ENCODE measurements around the gene PHC2.

PHC2 gene

GRCh38 chr1:33299461-33300155, 131.3 kb downstream of the PHC2 start:
- Histone ChIP-seq H3K27ac (ENCODE audit: extremely low read depth, low read depth, low read length) (no peak overlapping the region), H3K36me3 (ENCODE audit: control insufficient read depth in 2 of 2, insufficient read depth in 1 of 2, low read length in 2 of 2) (peaks cover 0 to 42% of the 10 kb centered on the region in 2 experiments; a peak in 2 of 3 replicates), H3K4me3 (ENCODE audit: low read depth, low read length) (no peak overlapping the region), H3K9me3 (ENCODE audit: control insufficient read depth, insufficient read depth, low read depth, low read length) (no peaks in the 10 kb centered on the region), H3K4me1 (ENCODE audit: control insufficient read depth, insufficient read depth, low read length) (no peaks in the 10 kb centered on the region)
- TF ChIP-seq ZSCAN23 (tag by site-specific recombination; IDR thresholded peaks at IDR 0.05) = no peak
- TF ChIP-seq ZIC2 (tag by site-specific recombination; IDR thresholded peaks at IDR 0.05) = peak; percentile 23; the same call in 1 of the 2 replicates
- ChIA-PET CTCF (interaction anchor here (0.7 to 7.0 kb wide), 4 partner anchors 14 to 689 kb away, joined by 3 to 114 read pairs (median 4); partner anchors contain the start of gene ZSCAN20), POLR2A (no interaction called here)

- Histone ChIP-seq H3K4me3 (ENCODE audit: low read depth, low read length) (no peak overlapping the region), H3K9me3 (ENCODE audit: control insufficient read depth, insufficient read depth, low read depth, low read length) (no peaks in the 10 kb centered on the region), H3K27ac (ENCODE audit: extremely low read depth, low read depth, low read length) (no peak overlapping the region), H3K4me1 (ENCODE audit: control insufficient read depth, insufficient read depth, low read length) (no peaks in the 10 kb centered on the region), H3K36me3 (ENCODE audit: control insufficient read depth in 2 of 2, insufficient read depth in 1 of 2, low read length in 2 of 2) (peaks cover 0 to 51% of the 10 kb centered on the region in 2 experiments; a peak in 2 of 3 replicates)
- POLR2A ChIA-PET = no interaction called here
- CTCF ChIA-PET = interaction anchor here (0.6 to 7.0 kb wide), 16 partner anchors 10 to 312 kb away, joined by 3 to 135 read pairs (median 3); partner anchors contain the start of gene ZSCAN20
- TF ChIP-seq ZIC2 (tag by site-specific recombination; IDR thresholded peaks at IDR 0.05) = no peak
- no peak for TF ChIP-seq FEZF1 (tag by site-specific recombination; IDR thresholded peaks at IDR 0.05)
- TF ChIP-seq KLF16 (tag by site-specific recombination; IDR thresholded peaks at IDR 0.05) = no peak
- no peak for TF ChIP-seq ZFP69B (tag by site-specific recombination; IDR thresholded peaks at IDR 0.05)
- no peak for TF ChIP-seq ZNF37A (tag by site-specific recombination; IDR thresholded peaks at IDR 0.05)
- TF ChIP-seq ZNF366 (tag by site-specific recombination; conservative IDR thresholded peaks at IDR 0.05) = no peak
- no peak for TF ChIP-seq ZNF645 (tag by site-specific recombination; IDR thresholded peaks at IDR 0.05)
- TF ChIP-seq ZNF621 (tag by site-specific recombination; IDR thresholded peaks at IDR 0.05) = no peak
- TF ChIP-seq ZNF2 (tag by site-specific recombination; IDR thresholded peaks at IDR 0.05) = peak; percentile 99
- TF ChIP-seq ZBTB49 (tag by site-specific recombination; IDR thresholded peaks at IDR 0.05; ENCODE audit: low read depth) = no peak
- no peak for TF ChIP-seq OVOL3 (tag by site-specific recombination; IDR thresholded peaks at IDR 0.05)
- TF ChIP-seq KLF7 (tag by site-specific recombination; IDR thresholded peaks at IDR 0.05; ENCODE audit: borderline replicate concordance) = peak; percentile 56; the same call in 1 of the 2 replicates
- TF ChIP-seq ZNF214 (tag by site-specific recombination; IDR thresholded peaks at IDR 0.05; ENCODE audit: borderline replicate concordance) = no peak
- TF ChIP-seq ZBTB11 (tag by site-specific recombination; conservative IDR thresholded peaks at IDR 0.05; ENCODE audit: low read depth) = no peak
- peak; percentile 23; the same call in 1 of the 2 replicates for TF ChIP-seq GLIS2 (tag by site-specific recombination; IDR thresholded peaks at IDR 0.05)
- no peak for TF ChIP-seq RBAK (tag by site-specific recombination; IDR thresholded peaks at IDR 0.05)
- TF ChIP-seq ZNF785 (tag by site-specific recombination; IDR thresholded peaks at IDR 0.05) = no peak
- TF ChIP-seq ZNF423 (tag by site-specific recombination; IDR thresholded peaks at IDR 0.05) = no peak
- peak; percentile 83 for TF ChIP-seq SCRT2 (tag by site-specific recombination; IDR thresholded peaks at IDR 0.05)
- TF ChIP-seq ZNF398 (tag by site-specific recombination; IDR thresholded peaks at IDR 0.05) = no peak
- TF ChIP-seq ZBTB48 (tag by site-specific recombination; IDR thresholded peaks at IDR 0.05) = no peak
- TF ChIP-seq ZNF529 (tag by site-specific recombination; IDR thresholded peaks at IDR 0.05; ENCODE audit: insufficient replicate concordance) = no peak
- TF ChIP-seq SCRT1 (tag by site-specific recombination; IDR thresholded peaks at IDR 0.05; ENCODE audit: borderline replicate concordance) = 0 out of 2 replicates have a peak, but pooled peaks have one; percentile 16
- no peak for TF ChIP-seq ZNF561 (tag by site-specific recombination; IDR thresholded peaks at IDR 0.05; ENCODE audit: borderline replicate concordance)
Measured at GRCh38 chr1:33298623-33299277, 132.1 kb downstream of the PHC2 start.
